ENCODE measurements around the gene TBX15. TPM values are rescaled to one million over a fixed set of nuclear protein-coding genes. Genes with fewer than 3 reads are reported as not detected.

Gene TBX15
- total and polyA plus RNA-seq, 2 experiments from 2014 or later: 0.21 TPM; not detected in 1

GRCh38 chr1:118963138-118963455 lies 25.0 kb downstream of the TBX15 start:
- peaks cover 34% of the 10 kb centered on the region for H3K9me2 ChIP-seq (ENCODE audit: insufficient read depth)
- Mint-ChIP-seq H3K4me1 (peaks cover 33% of the 10 kb centered on the region), H3K27ac (no peak overlapping the region), H3K27me3 (ENCODE audit: insufficient read depth, low read depth, poor library complexity) (peaks cover 5% of the 10 kb centered on the region), H3K4me3 (no peak overlapping the region), H3K36me3 (ENCODE audit: low read depth) (no peaks in the 10 kb centered on the region), H3K9me3 (peaks cover 3% of the 10 kb centered on the region; the same call in 1 of the 3 replicates)
- TF ChIP-seq POLR2AphosphoS5 (IDR thresholded peaks at IDR 0.05; ENCODE audit: low read depth) (no peak), CREB1 (CRISPR knock-in tag; IDR thresholded peaks at IDR 0.05; ENCODE audit: low read depth) (no peak), REST (IDR thresholded peaks at IDR 0.05; ENCODE audit: unreplicated experiment) (no peak), ZNF331 (CRISPR knock-in tag; IDR thresholded peaks at IDR 0.05; ENCODE audit: low read depth) (no peak), ZNF114 (CRISPR knock-in tag; IDR thresholded peaks at IDR 0.05) (no peak), EZH2phosphoT487 (IDR thresholded peaks at IDR 0.05; ENCODE audit: unreplicated experiment) (no peak), ETS1 (IDR thresholded peaks at IDR 0.05) (no peak), EZH2 (IDR thresholded peaks at IDR 0.05; ENCODE audit: low read depth, unreplicated experiment) (no peak), NANOG (IDR thresholded peaks at IDR 0.05; ENCODE audit: borderline replicate concordance) (no peak), JUNB (IDR thresholded peaks at IDR 0.05; ENCODE audit: unreplicated experiment) (no peak), STAT1 (IDR thresholded peaks at IDR 0.05; ENCODE audit: unreplicated experiment) (no peak), ZNF462 (CRISPR knock-in tag; IDR thresholded peaks at IDR 0.05) (no peak), CTCF (conservative IDR thresholded peaks at IDR 0.05; ENCODE audit: low read depth in 2 of 2) (no peak)
- DNase-seq (ENCODE audit: low spot score) (no peak), ATAC-seq (no peak)
- H3K27me3 ChIP-seq (ENCODE audit: insufficient read depth): 0 out of 2 replicates have a peak, but pooled peaks cover 4% of the 10 kb centered on the region
- no peaks in the 10 kb centered on the region for H3K79me2 ChIP-seq (replicated peaks; ENCODE audit: insufficient read depth)
- no peaks in the 10 kb centered on the region for H4K20me1 ChIP-seq (replicated peaks; ENCODE audit: insufficient read depth)
- no peak overlapping the region for H3K4me3 ChIP-seq
- no peak overlapping the region for H2AFZ ChIP-seq
- no peaks in the 10 kb centered on the region for H3K36me3 ChIP-seq (ENCODE audit: insufficient read depth)
- H3K4me2 ChIP-seq: no peak overlapping the region
- no peak overlapping the region for H3K27ac ChIP-seq (ENCODE audit: low read depth)
- no peaks in the 10 kb centered on the region for H3F3A ChIP-seq (replicated peaks; ENCODE audit: low read depth)
- H3K4me1 ChIP-seq (ENCODE audit: insufficient read depth): peaks cover 21% of the 10 kb centered on the region

Data from GM23338 (cell line).